ENCODE results near the gene PDCD7.
"Not testable (repeated sequence)": the region's sequence is repeated elsewhere in the genome, so short reads cannot be mapped to it uniquely, and the experiment has no call there.

Gene PDCD7

DNA sequence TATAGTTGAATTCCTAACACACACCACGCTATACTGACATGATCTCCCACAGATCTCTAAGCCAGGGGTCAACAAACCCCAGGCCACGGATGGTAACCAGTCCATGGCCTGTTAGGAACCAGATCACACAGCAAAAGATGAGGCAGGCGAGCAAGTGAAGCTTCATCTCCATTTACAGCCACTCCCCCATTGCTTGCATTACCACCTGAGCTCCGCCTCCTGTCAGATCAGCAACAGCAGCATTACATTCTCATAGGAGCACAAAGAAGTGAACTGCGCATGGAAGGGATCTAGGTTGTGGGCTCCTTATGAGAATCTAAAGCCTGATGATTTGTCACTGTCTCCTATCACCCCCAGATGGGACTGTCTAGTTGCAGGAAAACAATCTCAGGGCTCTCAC lies 2.7 kb downstream of the PDCD7 start:
- in situ Hi-C loops (cut with MboI; ENCODE audit: low sequenced_read_pairs) = no loop called here

- in situ Hi-C loops (cut with MboI; ENCODE audit: low sequenced_read_pairs) = no loop called here
These were observed 18.1 kb downstream of the PDCD7 start for GRCh38 chr15:65115542-65115941.

GRCh38 chr15:65115086-65115485 lies 18.5 kb downstream of the PDCD7 start, which contains the start of gene UBAP1L:
TSS of gene UBAP1L (minus strand) at chr15:65115200. CDS start at chr15:65106215, 8,985 bp downstream.
- in situ Hi-C loops (cut with MboI; ENCODE audit: low sequenced_read_pairs) = no loop called here

GRCh38 chr15:65110676-65111292 lies 22.8 kb downstream of the PDCD7 start:
- in situ Hi-C loops (cut with MboI; ENCODE audit: low sequenced_read_pairs) = no loop called here

DNA sequence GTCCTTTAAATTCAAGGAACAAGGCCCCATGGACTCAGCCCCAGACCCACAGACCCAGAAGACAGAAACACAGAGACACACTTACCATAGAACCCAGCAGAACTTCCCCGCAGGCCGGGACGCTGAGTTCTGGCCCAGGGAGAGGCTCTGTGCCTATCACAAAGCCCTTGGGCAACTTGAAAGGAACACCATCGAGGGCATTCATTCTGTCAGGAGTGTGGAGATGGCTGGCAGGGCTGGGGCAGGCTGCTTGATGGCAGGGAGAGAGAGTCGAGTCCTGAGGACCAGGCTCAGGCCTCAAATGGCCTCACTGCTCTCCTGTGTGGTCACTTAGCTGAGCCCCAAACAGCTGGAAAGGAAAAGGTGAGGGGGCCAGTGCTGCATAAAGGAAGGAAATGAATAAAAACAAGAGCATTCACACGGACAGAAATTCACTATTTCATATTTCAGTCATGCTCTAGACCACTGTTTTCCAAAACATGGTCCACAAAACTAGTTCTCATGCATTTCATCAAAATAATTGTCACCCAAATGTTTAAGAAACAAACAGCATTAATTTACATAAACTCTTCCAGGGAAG lies 27.5 kb downstream of the PDCD7 start:
- in situ Hi-C loops (cut with MboI; ENCODE audit: low sequenced_read_pairs) = no loop called here

DNA sequence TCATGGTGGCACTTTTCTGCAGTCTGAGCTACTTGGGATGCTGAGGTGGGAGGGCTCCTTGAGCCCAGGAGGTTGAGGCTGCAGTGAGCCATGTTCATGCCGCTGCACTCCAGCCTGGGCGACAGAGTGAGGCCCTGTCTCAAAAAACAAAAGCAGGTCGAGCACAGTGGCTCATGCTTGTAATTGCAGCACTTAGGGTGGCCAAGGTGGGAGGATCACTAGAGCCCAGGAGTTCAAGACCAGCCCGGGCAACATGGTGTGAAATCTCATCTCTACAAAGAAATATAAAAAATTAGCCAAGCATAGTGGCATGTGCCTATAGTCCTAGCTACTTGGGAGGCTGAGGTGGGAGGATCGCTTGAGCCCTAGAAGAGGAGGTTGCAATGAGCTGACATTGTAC lies 28.6 kb downstream of the PDCD7 start:
- in situ Hi-C loops (cut with MboI; ENCODE audit: low sequenced_read_pairs) = no loop called here

- in situ Hi-C loops (cut with MboI; ENCODE audit: low sequenced_read_pairs) = no loop called here
These were observed 30.7 kb downstream of the PDCD7 start for GRCh38 chr15:65102912-65103311.

DNA sequence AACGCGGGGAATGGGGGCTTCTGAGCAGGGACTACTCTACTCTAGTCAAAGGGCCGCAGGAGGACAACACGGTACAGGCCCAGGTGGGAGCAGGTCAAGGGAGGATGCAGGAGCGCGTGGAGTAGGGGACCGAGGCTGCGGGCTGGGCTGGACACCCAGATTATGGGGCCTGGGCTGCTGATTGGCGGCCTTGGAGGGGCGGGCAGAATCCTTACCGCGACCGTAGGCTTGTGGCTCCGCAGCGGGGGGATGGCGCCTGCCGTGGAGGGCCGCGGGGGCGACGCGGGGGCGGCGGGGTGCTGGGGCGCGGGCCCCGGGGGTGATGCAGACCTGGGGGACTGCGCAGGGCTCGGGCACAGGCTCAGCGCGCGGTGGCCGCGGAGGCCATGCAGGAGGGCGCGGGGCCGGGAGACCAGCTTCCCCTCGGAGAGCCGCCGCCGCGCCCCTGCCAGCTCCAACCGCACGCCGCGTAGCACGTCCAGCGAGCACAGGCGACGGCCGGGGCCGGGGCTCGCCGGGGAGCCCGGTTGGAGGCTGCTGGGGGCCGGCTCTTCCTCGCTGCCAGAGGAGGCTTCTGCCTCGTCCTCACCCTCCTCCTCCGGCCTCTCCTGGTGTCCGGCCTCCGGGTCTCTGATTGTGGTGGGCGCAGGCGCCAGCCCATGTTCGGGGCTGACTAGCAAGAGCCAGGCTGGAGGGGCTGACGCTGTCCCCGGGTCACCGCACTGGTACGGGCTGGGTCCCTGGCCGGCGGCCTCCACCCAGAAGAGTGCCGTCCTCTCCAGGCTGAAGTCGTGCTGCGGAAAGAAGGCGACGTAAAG lies 31.5 kb downstream of the PDCD7 start:
- in situ Hi-C loops (cut with MboI; ENCODE audit: low sequenced_read_pairs) = no loop called here

GRCh38 chr15:65101411-65101890 lies 32.2 kb downstream of the PDCD7 start:
- in situ Hi-C loops (cut with MboI; ENCODE audit: low sequenced_read_pairs) = no loop called here

GRCh38 chr15:65100442-65100841 lies 33.2 kb downstream of the PDCD7 start:
- in situ Hi-C loops (cut with MboI; ENCODE audit: low sequenced_read_pairs) = no loop called here

DNA sequence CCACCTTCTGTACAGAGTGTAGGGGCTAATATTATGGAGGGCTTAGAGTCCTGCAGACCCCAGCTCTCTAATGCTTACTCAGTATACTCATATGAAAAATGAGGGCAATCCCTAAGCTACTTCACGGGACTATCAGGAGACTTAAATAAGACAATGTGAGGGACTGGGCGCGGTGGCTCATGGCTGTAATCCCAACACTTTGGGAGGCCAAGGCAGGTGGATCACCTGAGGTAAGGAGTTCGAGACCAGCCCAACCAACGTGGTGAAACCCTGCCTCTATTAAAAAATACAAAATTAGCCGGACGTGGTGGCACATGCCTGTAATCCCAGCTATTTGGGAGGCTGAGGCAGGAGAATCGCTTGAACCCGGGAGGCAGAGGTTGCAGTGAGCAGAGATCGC lies 33.8 kb downstream of the PDCD7 start:
- in situ Hi-C loops (cut with MboI; ENCODE audit: low sequenced_read_pairs) = not testable (repeated sequence)

- in situ Hi-C loops (cut with MboI; ENCODE audit: low sequenced_read_pairs) = no loop called here
These were observed 34.3 kb downstream of the PDCD7 start for GRCh38 chr15:65099336-65099735.

GRCh38 chr15:65097651-65098263 lies 35.9 kb downstream of the PDCD7 start:
- in situ Hi-C loops (cut with MboI; ENCODE audit: low sequenced_read_pairs) = no loop called here

DNA sequence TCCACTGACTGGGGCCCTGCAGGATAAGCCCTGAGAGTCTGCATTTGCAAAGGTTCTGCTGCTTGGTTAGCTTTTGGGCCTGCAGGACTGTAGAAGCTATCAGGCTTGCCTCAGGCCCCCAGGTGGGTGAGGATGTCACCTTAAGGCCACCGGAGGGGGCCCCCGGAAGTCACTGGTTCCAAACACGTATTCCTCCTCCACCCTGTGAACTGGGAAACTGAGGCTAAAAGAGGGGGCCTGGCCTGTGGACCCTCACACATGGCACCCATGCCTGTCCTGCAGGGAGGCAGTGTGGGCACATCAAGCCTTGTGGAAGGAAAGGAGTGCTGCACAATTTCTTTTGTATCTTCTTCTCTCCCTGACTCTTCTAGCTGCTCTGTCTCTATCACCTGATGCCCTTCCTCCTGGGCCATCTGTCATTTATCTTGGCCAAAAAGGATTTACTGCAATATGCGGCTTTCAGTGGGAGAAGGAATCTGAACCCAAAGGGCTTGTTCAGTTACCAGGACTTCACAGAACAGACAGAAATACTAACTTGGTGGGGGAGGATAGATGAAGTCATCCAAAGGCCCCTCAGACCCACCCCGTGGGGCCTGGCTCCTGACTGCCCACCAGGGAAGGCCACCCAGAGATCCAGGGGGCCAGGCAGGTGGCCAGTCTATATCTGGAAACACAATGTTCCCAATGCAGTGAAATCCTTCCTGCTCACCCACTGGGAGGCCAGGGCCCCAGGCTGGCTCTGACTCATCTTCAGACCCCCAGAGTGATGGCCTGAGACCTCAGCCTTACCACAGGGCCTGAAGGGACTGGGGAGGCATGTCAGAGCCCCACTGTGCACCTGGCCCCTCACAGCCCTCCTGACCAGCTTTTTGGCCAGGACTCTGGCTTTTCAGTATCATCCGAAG lies 36.9 kb downstream of the PDCD7 start:
- in situ Hi-C loops (cut with MboI; ENCODE audit: low sequenced_read_pairs) = no loop called here

DNA sequence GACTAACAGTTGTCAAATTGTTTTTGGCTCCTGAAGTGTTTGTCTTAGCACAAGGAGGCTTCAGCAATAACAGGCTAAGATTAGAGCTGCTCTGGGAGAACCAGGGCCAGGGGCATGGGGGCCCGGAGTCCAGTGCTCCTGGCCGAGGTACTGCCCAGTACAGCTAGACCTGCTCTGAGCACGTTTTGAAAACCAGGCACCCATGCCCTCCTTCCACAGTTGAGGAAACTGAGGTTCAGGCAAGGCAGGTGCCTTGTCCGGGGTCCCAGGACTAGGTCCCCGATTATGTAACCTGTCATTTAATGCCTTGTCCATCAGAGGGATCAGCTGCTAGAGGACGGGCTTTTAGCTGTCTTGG lies 37.9 kb downstream of the PDCD7 start:
- in situ Hi-C loops (cut with MboI; ENCODE audit: low sequenced_read_pairs) = no loop called here

DNA sequence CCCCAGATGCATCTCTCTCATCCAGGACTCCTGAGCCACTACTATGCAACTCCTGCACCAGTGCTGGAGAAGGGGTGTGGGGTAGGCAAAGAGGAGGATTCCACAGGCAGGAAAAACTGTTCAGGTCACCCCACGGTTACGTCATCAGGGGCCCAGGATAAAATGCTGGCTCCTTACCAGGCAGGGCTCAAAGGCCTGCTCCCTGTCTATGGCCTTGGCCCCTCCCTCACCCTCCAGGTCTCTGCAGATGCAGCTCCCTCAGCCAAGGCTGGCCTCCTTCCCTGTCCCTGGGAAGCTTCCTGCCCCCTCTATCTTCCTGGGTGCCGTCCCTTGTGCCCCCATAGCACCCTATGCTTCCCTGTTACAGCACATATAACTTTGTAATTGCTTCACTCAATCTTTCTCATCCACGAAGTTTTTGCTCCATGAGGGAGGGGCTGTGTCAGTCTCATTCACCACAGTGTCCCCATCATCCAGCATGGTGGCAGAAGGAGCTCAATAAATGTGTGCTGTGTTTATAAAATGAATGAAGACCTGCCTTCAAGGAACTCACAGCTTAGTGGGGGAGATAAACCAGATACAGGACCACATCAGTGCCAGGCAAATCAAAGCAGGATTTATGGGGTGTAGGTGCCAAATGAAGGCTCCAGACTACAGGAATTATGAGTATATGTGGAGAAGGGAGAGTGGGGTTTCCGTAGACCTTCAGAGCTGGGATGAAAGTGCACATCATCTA lies 38.4 kb downstream of the PDCD7 start:
- in situ Hi-C loops (cut with MboI; ENCODE audit: low sequenced_read_pairs) = no loop called here

GRCh38 chr15:65094294-65094995 lies 39.2 kb downstream of the PDCD7 start:
- in situ Hi-C loops (cut with MboI; ENCODE audit: low sequenced_read_pairs) = no loop called here

DNA sequence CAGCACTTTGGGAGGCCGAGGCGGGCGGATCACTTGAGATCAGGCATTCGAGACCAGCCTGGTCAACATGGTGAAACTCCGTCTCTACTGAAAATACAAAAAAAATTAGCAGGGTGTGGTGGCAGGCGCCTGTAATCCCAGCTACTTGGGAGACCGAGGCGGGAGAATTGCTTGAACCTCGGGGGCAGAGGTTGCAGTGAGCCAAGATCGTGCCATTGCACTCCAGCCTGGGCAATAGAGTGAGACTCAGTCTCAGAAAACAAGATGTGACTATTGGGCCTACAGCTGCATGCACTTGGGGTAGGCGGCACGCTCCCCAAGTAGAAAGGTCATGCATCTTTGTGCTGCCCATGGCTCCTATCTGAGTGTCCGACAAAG lies 39.8 kb downstream of the PDCD7 start:
- in situ Hi-C loops (cut with MboI; ENCODE audit: low sequenced_read_pairs) = not testable (repeated sequence)

All from hTERT RPE-1 (cell line).